ENCODE results near the gene DNAJC1.

- TF ChIP-seq POLR2A (IDR thresholded peaks at IDR 0.05; ENCODE audit: low read depth, low read length) (no peak), CTCF (IDR thresholded peaks at IDR 0.05 in 2 of 3, conservative IDR thresholded peaks at IDR 0.05 in 1 of 3; ENCODE audit: control insufficient read depth in 2 of 3, extremely low read depth in 1 of 3, insufficient read depth in 1 of 3, low read depth in 3 of 3, low read length in 3 of 3) (no peak), POLR2AphosphoS5 (IDR thresholded peaks at IDR 0.05; ENCODE audit: low read length) (no peak), NR2C2 (IDR thresholded peaks at IDR 0.05; ENCODE audit: borderline replicate concordance, control insufficient read depth, insufficient read length, low read depth) (no peak), SIX5 (IDR thresholded peaks at IDR 0.05; ENCODE audit: low read depth, low read length, severe bottlenecking) (no peak), ZNF24 (IDR thresholded peaks at IDR 0.05) (no peak), YBX1 (IDR thresholded peaks at IDR 0.05) (no peak), SMC3 (IDR thresholded peaks at IDR 0.05; ENCODE audit: borderline replicate concordance, low read length) (no peak), TCF12 (IDR thresholded peaks at IDR 0.05; ENCODE audit: low read depth, low read length) (no peak), CBX5 (IDR thresholded peaks at IDR 0.05; ENCODE audit: low read depth) (no peak), IRF3 (IDR thresholded peaks at IDR 0.05) (no peak), RELA (IDR thresholded peaks at IDR 0.05; ENCODE audit: borderline replicate concordance, partially characterized antibody) (no peak), MYC (IDR thresholded peaks at IDR 0.05; ENCODE audit: insufficient read depth, insufficient read length, insufficient replicate concordance, low read length, severe bottlenecking) (no peak)
Measured at GRCh38 chr10:21895932-21896331, 107.6 kb downstream of the DNAJC1 start.

All from GM12878 (cell line).